K562 (cell line): ENCODE data around the gene SLC4A5. TPM values are rescaled to one million over a fixed set of nuclear protein-coding genes. Genes with fewer than 3 reads are reported as not detected.

Experiments
- ARID3A ChIP-seq: IDR thresholded peaks from 2 replicates; pipeline ENCODE4 v1.6.1; 2012; ENCODE audit warnings: low read depth, low read length, improper control_type of control experiment, borderline replicate concordance
- ATF1 ChIP-seq, 2 experiments: fragments of 450-650 bp in 1 of 2; IDR thresholded peaks; 2 replicates each; pipeline ENCODE4 v1.6.1; 2016; ENCODE audit warnings: missing compliant biosample characterization in 1 of 2, missing genetic modification characterization in 1 of 2
- CREM ChIP-seq: IDR thresholded peaks from 2 replicates; pipeline ENCODE4 v1.6.1; 2014; ENCODE audit warnings: antibody characterized with exemption, low read depth
- DEAF1 ChIP-seq: fragments of 450-650 bp; formaldehyde crosslinking; IDR thresholded peaks from 2 replicates; pipeline ENCODE4 v1.4.0; 2020; ENCODE audit warnings: mild to moderate bottlenecking, moderate library complexity
- GABPB1 ChIP-seq: sonication (generic); formaldehyde crosslinking; IDR thresholded peaks from 2 replicates; pipeline ENCODE4 v1.8.0; 2022; ENCODE audit warnings: mild to moderate bottlenecking, missing genetic modification reagents
- GATA2 ChIP-seq: sonication (generic); formaldehyde crosslinking; IDR thresholded peaks from 2 replicates; pipeline ENCODE4 v1.4.0; 2020; ENCODE audit warnings: mild to moderate bottlenecking, missing genetic modification reagents
- HMBOX1 ChIP-seq: sonication (generic); IDR thresholded peaks from 2 replicates; pipeline ENCODE4 v1.6.1; 2016
- HMGXB4 ChIP-seq: sonication (generic); formaldehyde crosslinking; IDR thresholded peaks from 2 replicates; pipeline ENCODE4 v1.8.1; 2023; ENCODE audit warnings: mild to moderate bottlenecking, missing genetic modification reagents
- KAT7 ChIP-seq: sonication (generic); formaldehyde crosslinking; IDR thresholded peaks from 2 replicates; pipeline ENCODE4 v1.8.0; 2022; ENCODE audit warnings: missing genetic modification reagents, mild to moderate bottlenecking, borderline replicate concordance
- NBN ChIP-seq: fragments of 450-650 bp; IDR thresholded peaks from 2 replicates; pipeline ENCODE4 v1.6.1; 2016; ENCODE audit warnings: low read depth, mild to moderate bottlenecking
- NCOA2 ChIP-seq, 2 experiments: fragments of 450-650 bp; IDR thresholded peaks; 2 replicates each; pipeline ENCODE4 v1.6.1; 2018; ENCODE audit warnings: mild to moderate bottlenecking in 2 of 2, moderate library complexity in 1 of 2; ENCODE audit not compliant: partially characterized antibody in 2 of 2
- NEUROD1 ChIP-seq: fragments of 150-350 bp; IDR thresholded peaks from 2 replicates; pipeline ENCODE4 v1.6.1; 2014; ENCODE audit warnings: borderline replicate concordance, low read length, low read depth; ENCODE audit not compliant: partially characterized antibody
- NFE2 ChIP-seq: IDR thresholded peaks from 2 replicates; pipeline ENCODE4 v1.6.1; 2014; ENCODE audit warnings: antibody characterized with exemption, low read depth
- TEAD1 ChIP-seq, 2 experiments: fragments of 450-650 bp in 1 of 2; sonication (generic) in 1 of 2; formaldehyde crosslinking; IDR thresholded peaks; 2 replicates each; pipeline versions ENCODE4 v1.4.0 to v1.8.0; 2020 to 2022; ENCODE audit warnings: mild to moderate bottlenecking in 2 of 2, missing genetic modification reagents in 1 of 2
- ZNF280A ChIP-seq: fragments of 450-650 bp; IDR thresholded peaks from 2 replicates; pipeline ENCODE4 v1.6.1; 2018; ENCODE audit warnings: mild to moderate bottlenecking, low read depth; ENCODE audit not compliant: partially characterized antibody
- ZNF395 ChIP-seq: fragments of 200-800 bp; sonication (Bioruptor generic); IDR thresholded peaks from 2 replicates; pipeline ENCODE4 v1.6.1; 2017; ENCODE audit warnings: missing genetic modification characterization, missing compliant biosample characterization
- polyA plus RNA-seq, 8 experiments: library from polyadenylated mRNA; depleted of rRNA in 4 of 8; stranded (reverse) in 5 of 8; unstranded in 3 of 8; fragments of >200 nt; fragmentation: Nextera tagmentation in 2 of 8; fragmentation: Illumina TruSeq in 1 of 8; extraction: Ambion mirVana in 2 of 8; extraction: Trizol in 1 of 8; gene quantifications; 2 replicates each; pipeline versions ENCODE4 v1.2.1 to v1.2.3, GENCODE V29; 2011 to 2014; ENCODE audit warnings: inconsistent platforms in 1 of 8, missing spikeins in 1 of 8
- total RNA-seq, 7 experiments: library from RNA; depleted of rRNA in 6 of 7; stranded (reverse); fragments of >200 nt in 6 of 7; fragmentation: Illumina TruSeq in 2 of 7; extraction: Trizol in 2 of 7; gene quantifications; 2 replicates each; pipeline versions ENCODE4 v1.2.1 to v1.2.3, GENCODE V29; 2011 to 2021; ENCODE audit warnings: low replicate concordance in 1 of 7

The SLC4A5 gene
- total and polyA plus RNA-seq, 9 of the 15 experiments (the other 6 are each of a cell fraction or from before 2014, with no cell fraction given), result 0.03 to 0.77 (median 0.14) TPM; not detected in 1

GRCh38 chr2:74391580-74392448 lies 48.6 kb upstream of the SLC4A5 start (continued):
- TF ChIP-seq ZNF280A (no peak), ZNF395 (CRISPR knock-in tag) (peak; percentile 81; the same call in 1 of the 2 replicates), GABPB1 (CRISPR knock-in tag) (peak; percentile 69; the same call in 1 of the 2 replicates), HMGXB4 (CRISPR knock-in tag) (0 out of 2 replicates have a peak, but pooled peaks have one; percentile 60), KAT7 (peak; percentile 44; the same call in 1 of the 2 replicates), NEUROD1 (peak; percentile 61), ARID3A (peak; percentile 84), DEAF1 (peak; percentile 51; the same call in 1 of the 2 replicates), NCOA2 (IDR thresholded peaks at IDR 0.05; ENCODE audit: partially characterized antibody in 2 of 2) (peak in 1 of 2 experiments; percentile 98), GATA2 (CRISPR knock-in tag) (peak; percentile 50; the same call in 1 of the 2 replicates), ATF1 (CRISPR knock-in tag; IDR thresholded peaks at IDR 0.05) (no peak), ATF1 (tag; IDR thresholded peaks at IDR 0.05) (peak; percentile 55), NBN (peak; percentile 63), TEAD1 (CRISPR knock-in tag; IDR thresholded peaks at IDR 0.05) (0 out of 4 replicates have a peak, but pooled peaks of 1 of the 2 experiments have one; percentile 8), HMBOX1 (peak; percentile 79; the same call in 1 of the 2 replicates), NFE2 (peak; percentile 99), CREM (peak; percentile 64; the same call in 1 of the 2 replicates)
